HepG2 (cell line): ENCODE results near the gene YAP1. TPM values are rescaled to one million over a fixed set of nuclear protein-coding genes. Genes with fewer than 3 reads are reported as not detected.

Experiments used
- CHCHD3 ChIP-seq: sonication (generic); formaldehyde crosslinking; IDR thresholded peaks from 2 replicates; pipeline ENCODE4 v1.8.0; 2022; ENCODE audit warnings: mild to moderate bottlenecking, missing genetic modification reagents, moderate library complexity
- CHD4 ChIP-seq: fragments of 200-600 bp; sonication (generic); IDR thresholded peaks from 2 replicates; pipeline ENCODE4 v1.7.0; 2017; ENCODE audit warnings: mild to moderate bottlenecking, low read length, borderline replicate concordance
- EEA1 ChIP-seq: sonication (generic); formaldehyde crosslinking; IDR thresholded peaks from 2 replicates; pipeline ENCODE4 v1.5.1; 2020; ENCODE audit warnings: mild to moderate bottlenecking, missing genetic modification reagents, borderline replicate concordance
- ERF ChIP-seq: IDR thresholded peaks from 2 replicates; pipeline ENCODE4 v1.6.1; 2018; ENCODE audit warnings: missing biosample characterization, missing genetic modification reagents
- FOXK1 ChIP-seq: sonication (generic); formaldehyde crosslinking; IDR thresholded peaks from 2 replicates; pipeline ENCODE4 v1.4.0; 2020; ENCODE audit warnings: low read depth, missing genetic modification reagents, borderline replicate concordance
- GATAD2A ChIP-seq: IDR thresholded peaks from 2 replicates; pipeline ENCODE4 v1.6.1; 2016
- HHEX ChIP-seq: IDR thresholded peaks from 2 replicates; pipeline ENCODE4 v1.6.1; 2016; ENCODE audit warnings: control low read depth
- HNF1A ChIP-seq, 2 experiments: sonication (generic) in 1 of 2; formaldehyde crosslinking in 1 of 2; IDR thresholded peaks; 2 replicates each; pipeline versions ENCODE4 v1.4.0 to v1.6.1; 2016 to 2020; ENCODE audit warnings: borderline replicate concordance in 1 of 2, low read depth in 1 of 2, mild to moderate bottlenecking in 1 of 2, missing genetic modification reagents in 1 of 2
- MIXL1 ChIP-seq: IDR thresholded peaks from 2 replicates; pipeline ENCODE4 v1.6.1; 2016
- RAD21 ChIP-seq: fragments of 450-650 bp; formaldehyde crosslinking; IDR thresholded peaks from 2 replicates; pipeline ENCODE4 v1.5.0; 2020; ENCODE audit warnings: mild to moderate bottlenecking
- RBM22 ChIP-seq: fragments of 200-400 bp; formaldehyde crosslinking; optimal IDR thresholded peaks from 2 replicates; pipeline ENCODE3; 2017; ENCODE audit warnings: mild to moderate bottlenecking, low read length, moderate library complexity
- RFX5 ChIP-seq: IDR thresholded peaks from 2 replicates; pipeline ENCODE4 v1.6.1; 2011; ENCODE audit warnings: low read depth, low read length, improper control_type of control experiment
- SOX13 ChIP-seq, 3 experiments: fragments of 450-650 bp in 1 of 3; sonication (generic) in 1 of 3; formaldehyde crosslinking in 1 of 3; IDR thresholded peaks in 2 of 3; conservative IDR thresholded peaks in 1 of 3; 2 replicates each; pipeline versions ENCODE4 v1.5.0 to v1.6.1; 2016 to 2020; ENCODE audit warnings: antibody characterized with exemption in 1 of 3, mild to moderate bottlenecking in 1 of 3, missing compliant biosample characterization in 1 of 3, missing genetic modification reagents in 1 of 3, moderate library complexity in 1 of 3
- TCF12 ChIP-seq, 2 experiments: fragments of 450-650 bp in 1 of 2; sonication (generic) in 1 of 2; formaldehyde crosslinking in 1 of 2; IDR thresholded peaks; 2 replicates each; pipeline versions ENCODE4 v1.6.1 to v1.8.0; 2017 to 2022; ENCODE audit warnings: antibody characterized with exemption in 1 of 2, mild to moderate bottlenecking in 1 of 2, missing genetic modification reagents in 1 of 2, moderate library complexity in 1 of 2
- TCF7 ChIP-seq: sonication (generic); IDR thresholded peaks from 2 replicates; pipeline ENCODE4 v1.6.1; 2016; ENCODE audit warnings: antibody characterized with exemption, low read depth
- TERF1 ChIP-seq: sonication (generic); formaldehyde crosslinking; IDR thresholded peaks from 2 replicates; pipeline ENCODE4 v1.8.0; 2022; ENCODE audit warnings: mild to moderate bottlenecking, missing genetic modification reagents, moderate library complexity
- TFDP2 ChIP-seq: sonication (generic); formaldehyde crosslinking; IDR thresholded peaks from 2 replicates; pipeline ENCODE4 v1.4.0; 2020; ENCODE audit warnings: missing genetic modification reagents
- TFE3 ChIP-seq: IDR thresholded peaks from 2 replicates; pipeline ENCODE4 v1.6.1; 2016
- ZNF230 ChIP-seq: sonication (generic); formaldehyde crosslinking; IDR thresholded peaks from 2 replicates; pipeline ENCODE4 v1.4.0; 2020; ENCODE audit warnings: mild to moderate bottlenecking, missing genetic modification reagents
- ZNF367 ChIP-seq: sonication (generic); formaldehyde crosslinking; IDR thresholded peaks from 2 replicates; pipeline ENCODE4 v1.4.0; 2020; ENCODE audit warnings: missing genetic modification reagents, borderline replicate concordance
- ZNF777 ChIP-seq: sonication (generic); formaldehyde crosslinking; IDR thresholded peaks from 2 replicates; pipeline ENCODE4 v1.4.0; 2020; ENCODE audit warnings: missing genetic modification reagents
- polyA plus RNA-seq, 8 experiments: library from polyadenylated mRNA; depleted of rRNA in 3 of 8; stranded (reverse) in 7 of 8; unstranded in 1 of 8; fragments of >200 nt; fragmentation: Illumina TruSeq in 4 of 8; extraction: Trizol in 4 of 8; gene quantifications; 2 replicates each; pipeline versions ENCODE4 v1.2.1 to v1.2.3, GENCODE V29; 2011 to 2016; ENCODE audit warnings: low read depth in 4 of 8, missing spikeins in 1 of 8, mixed read lengths in 1 of 8; ENCODE audit not compliant: insufficient read depth in 1 of 8
- total RNA-seq, 5 experiments: library from RNA; depleted of rRNA; stranded (reverse); fragments of >200 nt; fragmentation: Illumina TruSeq; extraction: Trizol; gene quantifications; 2 replicates each; pipeline ENCODE4 v1.2.3, GENCODE V29; 2016; ENCODE audit warnings: low read depth in 1 of 5

YAP1 gene
- total and polyA plus RNA-seq, 2 of the 13 experiments (the other 11 are each of a cell fraction or from before 2014, with no cell fraction given), result 59.5 to 91.0 TPM

- TF ChIP-seq FOXK1 (CRISPR knock-in tag) (peak; percentile 44; the same call in 1 of the 2 replicates), ERF (CRISPR knock-in tag) (no peak), GATAD2A (CRISPR knock-in tag) (peak; percentile 78), HNF1A (IDR thresholded peaks at IDR 0.05; ENCODE audit: low read depth) (peak; percentile 91), HNF1A (CRISPR knock-in tag; IDR thresholded peaks at IDR 0.05; ENCODE audit: borderline replicate concordance) (peak; percentile 90; the same call in 1 of the 2 replicates), TFE3 (peak; percentile 46; the same call in 1 of the 2 replicates), TFDP2 (no peak), TCF12 (IDR thresholded peaks at IDR 0.05) (no peak), TCF12 (CRISPR knock-in tag; IDR thresholded peaks at IDR 0.05) (no peak), ZNF230 (CRISPR knock-in tag) (no peak), SOX13 (IDR thresholded peaks at IDR 0.05) (no peak), SOX13 (CRISPR knock-in tag; conservative IDR thresholded peaks at IDR 0.05 in 1 of 2, IDR thresholded peaks at IDR 0.05 in 1 of 2) (peak in 1 of 2 experiments; percentile 83; a peak in 2 of 4 replicates), ZNF367 (CRISPR knock-in tag) (no peak), TERF1 (no peak), MIXL1 (CRISPR knock-in tag) (peak; percentile 28; the same call in 1 of the 2 replicates), RAD21 (CRISPR knock-in tag) (no peak), RFX5 (0 out of 2 replicates have a peak, but pooled peaks have one; percentile 38), EEA1 (CRISPR knock-in tag) (no peak), ZNF777 (CRISPR knock-in tag) (no peak), TCF7 (peak; percentile 46), RBM22 (peak; percentile 48), CHD4 (0 out of 2 replicates have a peak, but pooled peaks have one; percentile 3), HHEX (CRISPR knock-in tag) (no peak), CHCHD3 (CRISPR knock-in tag) (no peak)
Observed at GRCh38 chr11:102115557-102115956, 5.3 kb downstream of the YAP1 start (continued).
